ENCODE data around the gene PRKG2. TPM values are rescaled to one million over a fixed set of nuclear protein-coding genes. Genes with fewer than 3 reads are reported as not detected.
"Not testable (repeated sequence)": the region's sequence is repeated elsewhere in the genome, so short reads cannot be mapped to it uniquely, and the experiment has no call there.

Gene PRKG2
- total RNA-seq, 1 donor from 2014 or later: 0.06 TPM

DNA sequence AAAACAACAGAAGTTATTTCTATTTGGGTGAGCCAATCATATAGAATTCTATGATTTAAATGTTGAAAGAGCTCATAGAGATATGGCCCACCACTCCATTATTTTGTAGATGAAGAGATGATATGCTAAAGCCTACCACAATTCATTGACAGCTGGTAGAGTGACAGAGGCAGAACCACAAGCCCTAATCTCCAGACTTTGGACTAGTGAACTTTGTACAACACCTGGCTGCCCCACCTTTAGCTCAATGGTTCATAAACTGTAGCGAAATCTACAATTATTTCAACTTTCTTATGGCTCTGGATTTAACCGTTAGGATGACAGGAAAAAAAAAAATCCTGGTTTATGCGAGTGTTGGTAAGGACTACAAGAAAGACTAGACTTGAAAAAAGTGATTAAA, 50.9 kb downstream of the PRKG2 start:
- DNase-seq (ENCODE audit: extremely low read depth, low read depth, low spot score): no peak

DNA sequence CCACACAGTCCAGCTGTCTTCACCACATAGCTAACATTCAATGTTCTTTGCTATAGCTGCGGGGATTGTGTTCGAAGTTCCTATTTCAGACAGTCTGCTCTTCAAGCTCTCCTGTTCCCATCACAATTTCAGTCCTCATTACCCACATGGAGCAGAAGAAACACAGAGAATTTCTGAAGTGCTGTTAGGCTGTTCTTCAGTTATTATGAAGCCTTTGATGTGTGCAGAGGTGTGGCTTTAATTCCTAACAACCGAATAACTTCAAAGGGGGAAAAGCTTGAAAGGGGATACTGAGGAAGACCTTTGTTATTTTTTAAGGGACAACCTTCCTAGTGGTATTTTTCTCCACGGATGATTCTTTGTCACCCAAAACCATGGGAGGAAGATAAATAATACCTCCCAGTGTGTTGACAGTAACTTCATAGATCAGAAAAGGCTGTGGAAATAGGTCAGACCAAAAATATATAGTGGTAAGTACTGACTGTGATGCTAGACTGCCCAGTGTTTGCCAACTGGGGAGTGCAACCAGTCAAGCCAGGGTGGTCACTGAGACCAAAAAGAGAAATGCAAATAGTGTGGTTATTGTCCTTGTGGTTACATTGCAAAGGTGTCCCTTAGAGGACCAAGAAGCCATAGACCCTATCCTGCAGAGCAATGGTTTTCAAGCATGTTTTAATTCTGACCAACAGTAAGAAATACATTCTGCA, 52.1 kb downstream of the PRKG2 start:
- DNase-seq (ENCODE audit: extremely low read depth, low read depth, low spot score): no peak

DNA sequence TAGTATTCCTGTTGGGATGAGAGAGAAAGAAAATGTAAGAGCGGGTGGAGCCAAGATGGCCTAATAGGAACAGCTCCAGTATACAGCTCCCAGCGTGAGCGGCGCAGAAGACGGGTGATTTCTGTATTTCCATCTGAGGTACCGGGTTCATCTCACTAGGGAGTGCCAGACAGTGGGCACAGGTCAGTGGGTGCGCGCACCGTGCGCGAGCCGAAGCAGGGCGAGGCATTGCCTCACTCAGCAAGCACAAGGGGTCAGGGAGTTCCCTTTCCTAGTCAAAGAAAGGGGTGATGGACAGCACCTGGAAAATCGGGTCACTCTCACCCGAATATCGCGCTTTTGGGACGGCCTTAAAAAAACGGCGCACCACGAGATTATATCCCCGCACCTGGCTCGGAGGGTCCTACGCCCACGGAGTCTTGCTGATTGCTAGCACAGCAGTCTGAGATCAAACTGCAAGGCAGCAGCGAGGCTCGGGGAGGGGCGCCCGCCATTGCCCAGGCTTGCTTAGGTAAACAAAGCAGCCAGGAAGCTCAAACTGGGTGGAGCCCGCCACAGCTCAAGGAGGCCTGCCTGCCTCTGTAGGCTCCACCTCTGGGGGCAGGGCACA, 61.2 kb downstream of the PRKG2 start:
- not testable (repeated sequence) for DNase-seq (ENCODE audit: extremely low read depth, low read depth, low spot score)

DNA sequence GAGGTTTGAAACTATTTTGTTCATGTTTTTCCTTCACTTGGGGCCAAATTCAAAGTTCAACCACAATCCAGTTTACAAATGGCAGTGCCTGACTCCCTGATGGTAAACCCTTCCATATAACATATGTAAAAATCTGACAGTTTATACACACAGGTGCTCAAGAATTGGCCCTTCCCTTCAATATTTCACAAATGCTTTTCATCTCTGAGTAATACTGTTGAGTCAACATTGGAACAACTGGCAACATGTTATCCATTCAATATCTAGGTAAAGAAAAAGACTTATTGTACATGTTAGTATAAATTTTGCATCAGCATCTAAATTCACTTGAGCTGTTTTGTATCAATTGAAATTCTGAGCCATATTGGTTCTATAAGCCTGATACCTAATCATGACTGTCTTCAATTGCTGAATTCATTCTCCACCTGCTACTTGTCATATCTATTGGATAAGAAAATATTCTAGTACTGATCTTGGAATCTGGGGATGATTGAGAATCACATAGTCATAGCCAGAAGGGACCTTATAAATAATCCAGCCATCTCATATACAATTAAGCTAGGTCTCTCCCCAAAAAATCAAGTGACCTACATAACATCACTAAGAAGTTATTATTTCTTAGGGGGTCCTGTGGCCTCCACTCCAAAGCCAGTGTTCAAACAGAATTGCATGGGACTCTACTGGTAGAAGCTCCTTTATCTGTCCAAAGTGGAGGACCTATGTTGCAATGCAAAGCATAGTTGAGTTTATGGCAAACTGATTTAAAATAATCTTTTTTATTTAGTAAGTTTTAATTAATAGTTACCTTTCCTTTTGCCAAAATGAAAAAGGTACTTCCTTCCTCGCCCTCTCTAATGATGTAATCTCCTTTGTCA, 61.9 kb downstream of the PRKG2 start:
- no peak for DNase-seq (ENCODE audit: extremely low read depth, low read depth, low spot score)

DNA sequence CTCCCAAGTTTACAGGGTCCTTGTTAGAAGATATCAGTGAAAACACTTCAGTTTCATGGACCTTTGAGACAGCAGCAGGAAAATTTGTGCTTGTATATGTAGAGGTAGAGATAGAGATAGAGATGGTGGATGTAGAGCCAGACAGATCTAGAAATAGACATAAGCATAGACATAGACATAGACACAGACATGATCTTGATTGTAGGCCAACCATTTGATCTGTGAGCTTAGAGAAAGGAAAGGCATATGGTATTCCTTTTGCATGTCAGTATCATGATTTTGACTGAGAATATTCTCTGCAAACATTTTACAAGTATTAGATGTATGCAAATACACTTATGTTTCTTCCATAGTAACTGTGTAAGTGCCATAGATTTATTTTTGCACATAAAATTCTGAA, 65.0 kb downstream of the PRKG2 start:
- DNase-seq (ENCODE audit: extremely low read depth, low read depth, low spot score): no peak

DNA sequence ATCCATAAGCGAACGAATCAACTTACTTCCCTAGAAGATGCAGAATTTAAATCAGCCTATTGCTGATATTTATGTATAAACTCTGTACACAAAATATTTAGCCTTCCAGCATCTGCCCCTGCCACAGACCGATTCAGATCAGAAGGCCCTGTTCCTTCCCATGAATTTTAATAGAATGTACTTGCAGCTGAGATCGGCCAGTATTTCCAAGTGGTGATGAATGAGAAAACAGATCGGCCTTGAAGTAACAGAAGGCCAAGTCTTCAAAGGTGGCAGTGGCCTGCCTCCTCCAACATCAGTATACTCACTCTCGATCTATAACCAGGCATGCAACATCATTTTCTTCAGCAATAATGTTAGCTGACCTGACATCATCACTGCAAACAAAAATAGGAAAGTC, 66.4 kb downstream of the PRKG2 start:
- DNase-seq (ENCODE audit: extremely low read depth, low read depth, low spot score): no peak

DNA sequence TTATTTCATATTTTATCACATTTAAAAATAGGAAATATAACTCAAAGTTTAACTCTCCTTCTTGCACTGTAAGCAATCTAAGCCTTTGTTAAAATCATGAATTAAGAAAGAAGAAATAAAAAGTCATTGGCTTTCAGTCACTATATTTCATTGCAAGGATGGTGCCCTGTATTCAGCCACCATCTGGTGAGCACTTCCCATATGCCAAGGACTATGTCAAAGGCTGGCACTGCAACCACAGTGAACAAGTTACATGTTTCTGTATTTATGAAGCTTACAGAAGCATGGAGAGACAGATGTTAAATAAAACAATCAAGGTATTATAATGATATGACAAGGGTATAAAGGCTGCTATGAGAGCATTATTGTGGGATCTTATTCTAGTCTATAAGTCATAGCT, 68.6 kb downstream of the PRKG2 start:
- no peak for DNase-seq (ENCODE audit: extremely low read depth, low read depth, low spot score)

DNA sequence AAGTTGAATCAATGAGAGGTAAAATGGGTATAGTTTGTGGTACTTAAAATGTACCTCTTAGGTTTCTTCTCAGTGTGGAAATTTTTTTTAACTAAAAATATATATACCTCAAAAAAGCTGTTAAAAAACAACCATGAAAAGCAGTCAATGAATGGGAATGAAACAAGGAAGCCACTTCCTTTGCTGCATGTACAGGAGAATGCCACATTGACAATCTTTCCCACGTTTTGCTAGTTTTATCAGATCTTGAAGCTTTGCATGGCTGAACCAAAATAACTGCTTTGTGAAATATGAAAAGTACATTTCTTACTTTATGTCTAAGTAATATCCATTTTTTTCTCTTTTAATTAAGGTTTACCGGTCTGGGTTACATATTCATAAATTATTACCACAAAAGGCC, 71.8 kb downstream of the PRKG2 start:
- DNase-seq (ENCODE audit: extremely low read depth, low read depth, low spot score): no peak

DNA sequence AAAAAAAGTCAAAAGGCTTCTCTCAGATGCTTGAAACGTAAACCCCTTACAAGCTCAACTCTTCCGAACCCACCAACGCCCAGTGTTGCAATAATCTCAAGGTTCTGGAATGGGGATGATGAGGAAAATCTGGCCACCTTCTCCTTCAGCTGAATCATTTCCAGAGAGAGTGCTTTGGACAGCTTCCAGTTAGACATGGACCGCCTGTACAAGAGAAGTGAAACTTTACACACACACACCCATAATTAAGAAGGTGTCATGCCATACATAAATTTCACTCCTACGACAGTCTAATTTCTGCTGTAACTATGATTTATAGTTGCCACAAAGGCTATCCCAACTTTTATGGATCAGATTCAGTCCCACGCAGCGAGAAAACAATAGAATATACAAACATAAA, 72.3 kb downstream of the PRKG2 start:
- DNase-seq (ENCODE audit: extremely low read depth, low read depth, low spot score): no peak

DNA sequence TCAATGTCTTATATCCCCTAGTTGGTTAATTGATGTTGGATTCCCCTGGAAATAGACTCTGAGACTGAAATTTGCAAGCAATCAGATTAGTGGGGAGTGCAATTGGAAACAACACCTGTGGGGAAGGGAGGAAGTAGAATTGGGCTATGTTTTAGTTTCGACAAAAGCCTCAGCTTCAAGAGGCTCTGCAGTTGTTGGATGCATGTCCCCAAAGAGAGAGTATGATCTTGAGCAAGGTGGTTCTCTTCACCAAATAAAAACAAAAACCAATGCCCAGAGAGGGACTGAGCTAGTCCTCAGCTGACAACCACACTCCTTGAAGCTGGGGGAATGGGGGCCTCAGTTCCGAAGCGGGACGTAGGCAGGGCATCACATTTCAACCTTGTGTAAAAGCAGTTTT, 77.1 kb downstream of the PRKG2 start:
- no peak for DNase-seq (ENCODE audit: extremely low read depth, low read depth, low spot score)

DNA sequence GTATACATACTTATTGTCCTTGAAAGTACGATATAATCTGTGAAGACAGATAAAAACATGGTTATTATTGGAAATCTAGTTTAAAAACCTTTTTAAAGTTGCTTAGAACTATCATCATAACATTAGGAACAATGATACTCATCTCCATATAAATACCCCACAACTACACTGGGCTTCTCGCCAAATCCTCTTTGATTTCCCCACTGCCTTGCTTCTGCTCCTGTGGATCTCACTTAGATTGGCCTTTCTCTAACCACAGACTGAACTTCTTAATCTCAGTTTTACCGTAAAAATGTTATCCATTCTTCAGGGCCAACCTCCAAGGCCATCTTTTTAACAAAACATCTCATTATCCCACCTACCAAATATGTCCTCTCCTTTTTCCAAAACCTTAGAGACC, 77.6 kb downstream of the PRKG2 start:
- DNase-seq (ENCODE audit: extremely low read depth, low read depth, low spot score): no peak

DNA sequence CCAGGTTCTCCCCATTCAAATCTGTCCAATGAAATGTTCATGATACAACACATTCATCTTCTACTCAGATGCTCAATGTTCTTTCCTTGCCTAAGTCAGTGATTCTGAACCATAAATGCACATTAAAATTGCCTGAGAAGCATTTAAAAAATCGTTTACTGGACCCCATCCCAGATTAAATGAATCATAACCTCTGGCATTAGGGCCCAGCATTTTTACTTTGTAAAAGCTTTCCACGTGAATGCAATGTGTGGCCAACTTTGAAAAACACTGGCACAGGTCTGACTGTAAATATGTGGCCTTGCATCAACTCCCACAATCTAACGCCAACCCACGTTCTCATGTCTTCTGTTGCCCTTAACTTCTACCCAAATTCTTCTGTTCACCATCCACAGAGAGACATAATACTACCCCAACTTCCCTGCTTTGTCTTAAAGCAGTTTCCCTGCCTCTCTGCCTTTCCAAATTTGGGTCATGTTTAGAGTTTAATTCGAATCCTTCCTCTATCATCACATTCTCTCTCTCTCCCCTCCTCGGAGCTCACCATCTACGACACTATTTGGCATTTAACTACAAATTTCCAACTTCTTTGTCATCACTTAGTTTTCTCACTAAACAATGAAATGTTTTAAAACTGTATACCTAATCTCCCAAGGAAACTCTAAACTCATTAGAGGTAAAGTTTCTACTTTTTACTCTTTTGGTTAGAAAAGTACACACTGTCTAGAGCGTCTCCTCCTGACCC, 78.7 kb downstream of the PRKG2 start:
- DNase-seq (ENCODE audit: extremely low read depth, low read depth, low spot score): no peak

DNA sequence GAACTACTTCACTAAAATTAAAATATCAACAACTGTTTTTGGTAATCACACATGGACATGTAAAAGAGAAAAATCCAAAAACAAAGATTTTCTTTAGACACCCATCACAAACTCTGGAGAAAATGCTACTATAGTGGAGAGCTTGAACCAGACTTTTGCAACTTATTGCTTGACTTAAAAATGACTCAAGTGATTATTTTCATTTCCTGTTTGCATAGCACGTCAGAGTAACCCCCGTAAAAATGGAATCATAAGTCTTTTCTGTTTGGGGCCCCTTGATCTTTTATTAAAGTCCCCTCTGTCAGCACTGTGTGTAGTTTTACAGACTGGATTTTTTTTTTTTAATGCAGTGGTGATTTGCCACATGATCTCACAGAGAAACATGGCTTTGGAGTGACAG, 79.5 kb downstream of the PRKG2 start:
- no peak for DNase-seq (ENCODE audit: extremely low read depth, low read depth, low spot score)

DNA sequence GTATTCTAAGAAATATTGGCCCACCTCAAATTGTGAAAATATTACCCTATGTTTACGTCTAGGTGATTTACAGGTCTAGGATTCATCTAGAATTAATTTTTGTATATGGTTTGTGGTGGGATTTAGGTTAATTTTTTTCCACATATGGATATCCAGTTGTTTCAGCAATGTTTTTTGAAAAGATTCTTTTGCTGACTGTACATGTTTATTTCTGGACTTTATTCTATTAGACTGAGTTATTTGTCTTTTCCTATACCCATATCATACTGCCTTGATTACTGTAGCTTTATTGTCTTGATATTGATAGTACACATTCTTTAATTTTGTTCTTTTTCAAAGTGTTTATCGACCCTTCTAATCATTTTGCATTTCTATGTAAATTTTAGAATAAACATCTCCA, 83.5 kb downstream of the PRKG2 start:
- DNase-seq (ENCODE audit: extremely low read depth, low read depth, low spot score): no peak

DNA sequence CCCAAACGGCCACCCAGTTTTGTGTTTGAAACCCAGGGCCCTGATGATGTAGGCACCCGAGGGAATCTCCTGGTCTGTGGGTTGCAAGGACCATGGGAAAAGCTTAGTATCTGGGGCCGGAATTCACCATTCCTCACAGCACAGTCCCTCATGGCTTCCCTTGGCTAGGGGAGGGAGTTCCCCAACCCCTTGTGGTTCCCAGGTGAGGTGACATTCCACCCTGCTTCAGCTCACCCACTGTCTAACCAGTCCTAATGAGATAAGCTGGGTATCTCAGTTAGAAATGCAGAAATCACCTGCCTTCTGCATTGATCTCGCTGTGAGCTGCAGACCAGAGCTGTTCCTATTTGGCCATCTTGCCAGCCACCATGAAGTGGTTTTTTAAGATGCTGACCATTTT, 84.0 kb downstream of the PRKG2 start:
- no peak for DNase-seq (ENCODE audit: extremely low read depth, low read depth, low spot score)

DNA sequence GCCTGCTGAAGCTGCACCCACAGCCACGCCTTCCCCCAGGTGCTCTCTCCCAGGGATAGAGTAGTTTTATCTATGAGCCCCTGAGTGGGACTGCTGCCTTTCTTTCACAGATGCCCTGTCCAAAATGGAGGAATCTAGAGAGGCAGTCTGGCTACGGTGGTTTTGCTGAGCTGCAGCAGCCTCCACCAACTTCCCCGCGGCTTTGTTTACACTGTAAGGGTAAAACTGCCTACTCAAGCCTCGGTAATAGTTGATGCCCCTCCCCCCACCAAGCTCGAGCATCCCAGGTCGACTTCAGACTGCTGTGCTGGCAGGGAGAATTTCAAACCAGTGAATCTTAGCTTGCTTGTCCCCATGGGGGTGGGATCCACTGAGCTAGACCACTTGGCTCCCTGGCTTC, 84.5 kb downstream of the PRKG2 start:
- no peak for DNase-seq (ENCODE audit: extremely low read depth, low read depth, low spot score)

DNA sequence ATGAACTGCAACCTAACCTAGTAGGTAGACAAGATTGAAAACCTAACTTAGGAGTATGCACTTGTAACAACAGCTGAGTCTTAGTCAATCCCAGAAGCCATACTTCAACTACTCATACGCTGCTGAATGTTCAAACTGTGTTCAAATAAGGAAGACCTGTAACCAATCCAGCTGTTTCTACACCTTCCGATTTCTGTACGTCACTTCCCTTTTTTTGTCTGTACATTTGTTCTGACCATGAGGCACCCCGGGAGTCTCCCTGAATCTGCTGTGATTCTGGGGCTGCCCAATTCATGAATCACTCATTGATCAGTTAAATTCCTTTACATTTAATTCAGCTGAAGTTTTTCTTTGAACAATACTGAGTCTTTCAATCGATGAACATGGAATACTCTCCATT, 95.0 kb downstream of the PRKG2 start:
- no peak for DNase-seq (ENCODE audit: extremely low read depth, low read depth, low spot score)

DNA sequence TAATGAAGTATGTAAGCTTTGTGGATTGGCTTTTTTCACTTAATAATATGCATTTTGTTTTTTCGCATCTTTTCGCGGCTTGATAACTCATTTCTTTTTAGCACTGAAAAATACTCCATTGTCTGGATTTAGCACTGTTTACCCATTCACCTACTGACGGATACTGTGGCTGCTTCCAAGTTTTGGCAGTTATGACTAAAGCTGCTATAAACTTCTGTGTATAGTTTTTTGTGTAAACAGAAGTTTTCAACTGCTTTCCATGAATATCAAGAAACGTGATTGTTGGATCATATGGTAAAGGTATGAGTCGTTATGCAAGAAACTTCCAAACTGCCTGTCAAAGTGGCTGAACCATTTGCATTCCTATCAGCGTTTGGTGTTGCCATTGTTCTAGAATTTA, 96.9 kb downstream of the PRKG2 start:
- no peak for DNase-seq (ENCODE audit: extremely low read depth, low read depth, low spot score)

DNA sequence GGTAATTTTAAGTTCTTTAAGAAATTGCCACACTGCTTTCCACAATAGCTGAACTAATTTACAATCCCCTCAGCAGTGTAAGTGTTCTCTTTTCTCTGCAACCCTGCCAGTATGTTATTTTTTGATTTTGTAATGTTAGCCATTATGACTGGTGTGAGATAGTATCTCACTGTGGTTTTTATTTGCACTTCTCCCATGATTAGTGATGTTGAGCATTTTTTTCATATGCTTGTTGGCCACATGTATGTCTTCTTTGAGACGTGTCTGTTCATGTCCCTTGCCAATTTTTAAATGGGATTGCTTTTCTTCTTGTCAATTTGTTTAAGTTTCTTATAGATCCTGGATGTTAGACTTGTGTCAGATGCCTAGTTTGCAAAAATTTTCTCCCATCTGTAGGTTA, 98.5 kb downstream of the PRKG2 start:
- no peak for DNase-seq (ENCODE audit: extremely low read depth, low read depth, low spot score)

DNA sequence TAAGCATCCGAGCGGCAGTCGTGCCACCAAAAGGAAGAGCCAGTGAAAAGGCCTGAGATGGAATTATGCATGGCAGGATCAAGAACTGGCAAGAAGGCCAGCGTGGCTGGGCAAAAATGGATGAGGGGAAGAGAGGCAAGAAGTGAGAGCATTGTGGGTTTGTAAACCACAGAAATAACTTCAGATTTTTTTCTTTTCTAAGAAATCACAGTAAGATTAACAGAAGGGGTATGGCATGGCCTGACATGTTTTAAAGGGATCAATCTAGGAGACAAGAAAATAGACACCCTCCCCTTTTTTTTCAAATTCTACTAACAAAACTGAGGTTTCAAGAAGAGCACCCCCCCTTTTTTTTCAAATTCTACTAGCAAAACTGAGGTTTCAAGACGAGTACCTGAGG, 102.0 kb downstream of the PRKG2 start:
- no peak for DNase-seq (ENCODE audit: extremely low read depth, low read depth, low spot score)

DNA sequence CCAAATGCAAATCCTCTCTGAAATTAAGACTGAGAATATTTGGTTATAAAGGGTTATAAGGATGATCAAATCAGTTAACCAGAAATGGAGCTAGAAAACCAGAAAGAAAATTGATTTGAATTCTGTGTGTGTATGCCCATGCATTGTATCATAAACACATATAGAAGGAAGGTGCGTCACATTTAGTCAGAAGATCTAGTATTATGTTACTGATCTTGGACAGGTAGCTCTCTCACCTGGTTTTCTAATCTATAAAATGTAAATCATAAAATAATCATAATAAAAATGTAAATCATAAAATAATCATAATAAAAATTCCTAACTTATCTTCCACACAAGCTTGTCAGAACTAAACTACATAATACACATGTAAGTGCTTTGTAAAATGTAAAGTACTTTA, 105.7 kb downstream of the PRKG2 start:
- no peak for DNase-seq (ENCODE audit: extremely low read depth, low read depth, low spot score)
